ENCODE results near the gene ITGA11. TPM values are rescaled to one million over a fixed set of nuclear protein-coding genes. Genes with fewer than 3 reads are reported as not detected.

ITGA11 gene
- total and polyA plus RNA-seq, 2 experiments from 2014 or later: 0.03 to 0.40 TPM

- H3F3A ChIP-seq (replicated peaks; ENCODE audit: low read depth): no peaks in the 10 kb centered on the region
- no peaks in the 10 kb centered on the region for H3K79me2 ChIP-seq (replicated peaks; ENCODE audit: insufficient read depth)
- H3K27ac Mint-ChIP-seq: no peak overlapping the region
- H3K27me3 Mint-ChIP-seq (ENCODE audit: insufficient read depth, low read depth, poor library complexity): no peaks in the 10 kb centered on the region
- H3K9me2 ChIP-seq (ENCODE audit: insufficient read depth): 0 out of 2 replicates have a peak, but pooled peaks cover 4% of the 10 kb centered on the region
- H2AFZ ChIP-seq: no peak overlapping the region
- H3K4me3 Mint-ChIP-seq: no peak overlapping the region
- H4K20me1 ChIP-seq (replicated peaks; ENCODE audit: insufficient read depth): no peaks in the 10 kb centered on the region
- no peaks in the 10 kb centered on the region for H3K36me3 Mint-ChIP-seq (ENCODE audit: low read depth)
- no peaks in the 10 kb centered on the region for H3K36me3 ChIP-seq (ENCODE audit: insufficient read depth)
- peaks cover 23% of the 10 kb centered on the region for H3K4me1 Mint-ChIP-seq
- TF ChIP-seq, protein P1, sequence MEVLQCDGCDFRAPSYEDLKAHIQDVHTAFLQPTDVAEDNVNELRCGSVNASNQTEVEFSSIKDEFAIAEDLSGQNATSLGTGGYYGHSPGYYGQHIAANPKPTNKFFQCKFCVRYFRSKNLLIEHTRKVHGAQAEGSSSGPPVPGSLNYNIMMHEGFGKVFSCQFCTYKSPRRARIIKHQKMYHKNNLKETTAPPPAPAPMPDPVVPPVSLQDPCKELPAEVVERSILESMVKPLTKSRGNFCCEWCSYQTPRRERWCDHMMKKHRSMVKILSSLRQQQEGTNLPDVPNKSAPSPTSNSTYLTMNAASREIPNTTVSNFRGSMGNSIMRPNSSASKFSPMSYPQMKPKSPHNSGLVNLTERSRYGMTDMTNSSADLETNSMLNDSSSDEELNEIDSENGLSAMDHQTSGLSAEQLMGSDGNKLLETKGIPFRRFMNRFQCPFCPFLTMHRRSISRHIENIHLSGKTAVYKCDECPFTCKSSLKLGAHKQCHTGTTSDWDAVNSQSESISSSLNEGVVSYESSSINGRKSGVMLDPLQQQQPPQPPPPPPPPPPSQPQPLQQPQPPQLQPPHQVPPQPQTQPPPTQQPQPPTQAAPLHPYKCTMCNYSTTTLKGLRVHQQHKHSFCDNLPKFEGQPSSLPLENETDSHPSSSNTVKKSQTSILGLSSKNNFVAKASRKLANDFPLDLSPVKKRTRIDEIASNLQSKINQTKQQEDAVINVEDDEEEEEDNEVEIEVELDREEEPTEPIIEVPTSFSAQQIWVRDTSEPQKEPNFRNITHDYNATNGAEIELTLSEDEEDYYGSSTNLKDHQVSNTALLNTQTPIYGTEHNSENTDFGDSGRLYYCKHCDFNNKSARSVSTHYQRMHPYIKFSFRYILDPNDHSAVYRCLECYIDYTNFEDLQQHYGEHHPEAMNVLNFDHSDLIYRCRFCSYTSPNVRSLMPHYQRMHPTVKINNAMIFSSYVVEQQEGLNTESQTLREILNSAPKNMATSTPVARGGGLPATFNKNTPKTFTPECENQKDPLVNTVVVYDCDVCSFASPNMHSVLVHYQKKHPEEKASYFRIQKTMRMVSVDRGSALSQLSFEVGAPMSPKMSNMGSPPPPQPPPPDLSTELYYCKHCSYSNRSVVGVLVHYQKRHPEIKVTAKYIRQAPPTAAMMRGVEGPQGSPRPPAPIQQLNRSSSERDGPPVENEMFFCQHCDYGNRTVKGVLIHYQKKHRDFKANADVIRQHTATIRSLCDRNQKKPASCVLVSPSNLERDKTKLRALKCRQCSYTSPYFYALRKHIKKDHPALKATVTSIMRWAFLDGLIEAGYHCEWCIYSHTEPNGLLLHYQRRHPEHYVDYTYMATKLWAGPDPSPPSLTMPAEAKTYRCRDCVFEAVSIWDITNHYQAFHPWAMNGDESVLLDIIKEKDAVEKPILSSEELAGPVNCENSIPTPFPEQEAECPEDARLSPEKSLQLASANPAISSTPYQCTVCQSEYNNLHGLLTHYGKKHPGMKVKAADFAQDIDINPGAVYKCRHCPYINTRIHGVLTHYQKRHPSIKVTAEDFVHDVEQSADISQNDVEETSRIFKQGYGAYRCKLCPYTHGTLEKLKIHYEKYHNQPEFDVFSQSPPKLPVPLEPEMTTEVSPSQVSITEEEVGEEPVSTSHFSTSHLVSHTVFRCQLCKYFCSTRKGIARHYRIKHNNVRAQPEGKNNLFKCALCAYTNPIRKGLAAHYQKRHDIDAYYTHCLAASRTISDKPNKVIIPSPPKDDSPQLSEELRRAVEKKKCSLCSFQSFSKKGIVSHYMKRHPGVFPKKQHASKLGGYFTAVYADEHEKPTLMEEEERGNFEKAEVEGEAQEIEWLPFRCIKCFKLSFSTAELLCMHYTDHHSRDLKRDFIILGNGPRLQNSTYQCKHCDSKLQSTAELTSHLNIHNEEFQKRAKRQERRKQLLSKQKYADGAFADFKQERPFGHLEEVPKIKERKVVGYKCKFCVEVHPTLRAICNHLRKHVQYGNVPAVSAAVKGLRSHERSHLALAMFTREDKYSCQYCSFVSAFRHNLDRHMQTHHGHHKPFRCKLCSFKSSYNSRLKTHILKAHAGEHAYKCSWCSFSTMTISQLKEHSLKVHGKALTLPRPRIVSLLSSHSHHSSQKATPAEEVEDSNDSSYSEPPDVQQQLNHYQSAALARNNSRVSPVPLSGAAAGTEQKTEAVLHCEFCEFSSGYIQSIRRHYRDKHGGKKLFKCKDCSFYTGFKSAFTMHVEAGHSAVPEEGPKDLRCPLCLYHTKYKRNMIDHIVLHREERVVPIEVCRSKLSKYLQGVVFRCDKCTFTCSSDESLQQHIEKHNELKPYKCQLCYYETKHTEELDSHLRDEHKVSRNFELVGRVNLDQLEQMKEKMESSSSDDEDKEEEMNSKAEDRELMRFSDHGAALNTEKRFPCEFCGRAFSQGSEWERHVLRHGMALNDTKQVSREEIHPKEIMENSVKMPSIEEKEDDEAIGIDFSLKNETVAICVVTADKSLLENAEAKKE (CRISPR knock-in tag; IDR thresholded peaks at IDR 0.05): no peak
- no peak for TF ChIP-seq CTCF (conservative IDR thresholded peaks at IDR 0.05; ENCODE audit: low read depth in 2 of 2)
- no peak for TF ChIP-seq ZNF114 (CRISPR knock-in tag; IDR thresholded peaks at IDR 0.05)
- no peaks in the 10 kb centered on the region for H3K9me3 Mint-ChIP-seq
- no peak for ATAC-seq
- H3K27me3 ChIP-seq (ENCODE audit: insufficient read depth): no peaks in the 10 kb centered on the region
- H3K4me2 ChIP-seq: no peak overlapping the region
- H3K4me3 ChIP-seq: no peak overlapping the region
- DNase-seq (ENCODE audit: low spot score): no peak
- peaks cover 13% of the 10 kb centered on the region for H3K4me1 ChIP-seq (ENCODE audit: insufficient read depth)
- H3K27ac ChIP-seq (ENCODE audit: low read depth): no peak overlapping the region
Measured at GRCh38 chr15:68417051-68417450, 14.9 kb downstream of the ITGA11 start.

DNA sequence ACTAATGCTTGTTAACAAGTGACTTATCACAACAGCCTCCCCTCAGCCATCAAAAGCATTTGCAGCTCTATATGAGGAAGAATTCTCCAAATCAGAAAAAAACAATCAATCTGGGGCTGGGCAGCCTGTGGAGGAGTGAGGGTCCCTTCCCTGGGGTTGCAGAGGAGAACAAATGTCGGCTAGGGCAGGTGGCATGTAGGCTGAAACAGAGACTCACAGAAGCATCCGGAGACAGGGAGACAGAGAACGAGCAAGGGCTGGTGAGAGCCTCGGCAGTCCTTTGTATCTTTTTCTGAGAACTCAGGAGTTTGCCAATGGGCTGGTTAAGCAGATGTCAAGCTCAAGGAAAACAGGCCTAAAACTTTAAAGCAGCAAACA lies 15.8 kb downstream of the ITGA11 start:
- Mint-ChIP-seq H3K4me1 (peaks cover 18% of the 10 kb centered on the region), H3K27ac (no peak overlapping the region), H3K36me3 (ENCODE audit: low read depth) (no peaks in the 10 kb centered on the region), H3K9me3 (no peaks in the 10 kb centered on the region), H3K4me3 (no peak overlapping the region), H3K27me3 (ENCODE audit: insufficient read depth, low read depth, poor library complexity) (no peaks in the 10 kb centered on the region)
- Histone ChIP-seq H3K27ac (ENCODE audit: low read depth) (no peak overlapping the region), H3K27me3 (ENCODE audit: insufficient read depth) (no peaks in the 10 kb centered on the region), H3F3A (replicated peaks; ENCODE audit: low read depth) (no peaks in the 10 kb centered on the region), H3K4me3 (no peak overlapping the region), H3K9me2 (ENCODE audit: insufficient read depth) (0 out of 2 replicates have a peak, but pooled peaks cover 4% of the 10 kb centered on the region), H3K36me3 (ENCODE audit: insufficient read depth) (no peaks in the 10 kb centered on the region), H3K4me1 (ENCODE audit: insufficient read depth) (peaks cover 13% of the 10 kb centered on the region), H4K20me1 (replicated peaks; ENCODE audit: insufficient read depth) (no peaks in the 10 kb centered on the region), H3K79me2 (replicated peaks; ENCODE audit: insufficient read depth) (no peaks in the 10 kb centered on the region), H3K4me2 (no peak overlapping the region), H2AFZ (no peak overlapping the region)
- TF ChIP-seq JUNB (IDR thresholded peaks at IDR 0.05; ENCODE audit: unreplicated experiment): no peak
- TF ChIP-seq ZNF114 (CRISPR knock-in tag; IDR thresholded peaks at IDR 0.05): no peak
- TF ChIP-seq CREB1 (CRISPR knock-in tag; IDR thresholded peaks at IDR 0.05; ENCODE audit: low read depth): no peak
- TF ChIP-seq NANOG (IDR thresholded peaks at IDR 0.05; ENCODE audit: borderline replicate concordance): no peak
- TF ChIP-seq ETS1 (IDR thresholded peaks at IDR 0.05): no peak
- TF ChIP-seq STAT1 (IDR thresholded peaks at IDR 0.05; ENCODE audit: unreplicated experiment): no peak
- DNase-seq (ENCODE audit: low spot score) (no peak), ATAC-seq (no peak)

Measured in GM23338 (cell line).